ENCODE data around the gene LGI4. TPM values are rescaled to one million over a fixed set of nuclear protein-coding genes. Genes with fewer than 3 reads are reported as not detected.
A peak's percentile ranks its signal among the peaks of the same experiment; 100 is the strongest.
"Not testable (repeated sequence)": the region's sequence is repeated elsewhere in the genome, so short reads cannot be mapped to it uniquely, and the experiment has no call there.

The LGI4 gene
- total and polyA plus RNA-seq, 9 donors: 8.4 to 16.3 (median 11.3) TPM

GRCh38 chr19:35153129-35153522 is 18.3 kb upstream of the LGI4 start:
- H3K27ac ChIP-seq (ENCODE audit: low read length); H3K36me3 ChIP-seq (ENCODE audit: control insufficient read depth, insufficient read depth, low read length); H3K9me3 ChIP-seq (replicated peaks; ENCODE audit: control insufficient read depth, low read depth, low read length); H3K4me3 ChIP-seq (ENCODE audit: low read length); DNase-seq: not testable (repeated sequence)
- Histone ChIP-seq H3K4me1 (ENCODE audit: control insufficient read depth, insufficient read depth, low read length) (peaks cover 22% of the 10 kb centered on the region), H3K27me3 (ENCODE audit: control insufficient read depth, insufficient read depth, low read length) (peaks cover 63% of the 10 kb centered on the region)
- 59% methylated on average over 7 of the region's 10 CpGs for WGBS (ENCODE audit: insufficient coverage)

GRCh38 chr19:35151273-35152065 is 16.6 kb upstream of the LGI4 start:
- Histone ChIP-seq H3K4me3 (ENCODE audit: low read length) (no peak overlapping the region), H3K36me3 (ENCODE audit: control insufficient read depth, insufficient read depth, low read length) (no peaks in the 10 kb centered on the region), H3K27me3 (ENCODE audit: control insufficient read depth, insufficient read depth, low read length) (peaks cover 52% of the 10 kb centered on the region), H3K9me3 (replicated peaks; ENCODE audit: control insufficient read depth, low read depth, low read length) (no peaks in the 10 kb centered on the region), H3K27ac (ENCODE audit: low read length) (no peak overlapping the region), H3K4me1 (ENCODE audit: control insufficient read depth, insufficient read depth, low read length) (peaks cover 22% of the 10 kb centered on the region)
- DNase-seq: no peak
- WGBS (ENCODE audit: insufficient coverage): 82% methylated on average over 16 of the region's 20 CpGs

DNA sequence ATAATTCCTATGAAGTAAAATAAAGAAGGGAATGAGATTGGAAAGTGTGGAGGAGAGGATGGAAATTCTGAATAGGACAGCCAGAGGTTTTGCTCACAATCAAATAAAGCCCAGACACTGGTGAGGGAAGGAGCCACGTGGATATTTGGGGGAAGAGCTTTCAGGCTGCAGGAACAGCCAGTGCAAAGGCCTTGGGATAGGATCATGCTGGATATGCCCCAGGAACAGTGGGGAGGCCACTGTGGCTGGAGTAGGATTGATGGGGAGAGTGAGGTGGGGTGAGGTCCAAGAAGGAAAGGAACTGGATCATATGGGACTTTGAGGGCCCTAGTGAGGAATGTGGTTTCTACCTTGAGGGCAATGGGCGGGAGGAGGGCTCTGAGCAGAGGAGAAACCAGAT is 15.6 kb upstream of the LGI4 start:
- Histone ChIP-seq H3K27ac (ENCODE audit: low read length) (no peak overlapping the region), H3K4me3 (ENCODE audit: low read length) (no peak overlapping the region), H3K27me3 (ENCODE audit: control insufficient read depth, insufficient read depth, low read length) (peaks cover 41% of the 10 kb centered on the region), H3K36me3 (ENCODE audit: control insufficient read depth, insufficient read depth, low read length) (no peaks in the 10 kb centered on the region), H3K4me1 (ENCODE audit: control insufficient read depth, insufficient read depth, low read length) (peaks cover 17% of the 10 kb centered on the region), H3K9me3 (replicated peaks; ENCODE audit: control insufficient read depth, low read depth, low read length) (no peaks in the 10 kb centered on the region)
- DNase-seq: no peak
- WGBS (ENCODE audit: insufficient coverage): 65% methylated on average over 2 of the region's 2 CpGs

- no peaks in the 10 kb centered on the region for H3K9me3 ChIP-seq (replicated peaks; ENCODE audit: control insufficient read depth, low read depth, low read length)
- H3K4me1 ChIP-seq (ENCODE audit: control insufficient read depth, insufficient read depth, low read length): peaks cover 10% of the 10 kb centered on the region
- 38% methylated on average over 1 of the region's 3 CpGs for WGBS (ENCODE audit: insufficient coverage)
- H3K27me3 ChIP-seq (ENCODE audit: control insufficient read depth, insufficient read depth, low read length): peaks cover 38% of the 10 kb centered on the region
- H3K4me3 ChIP-seq (ENCODE audit: low read length): no peak overlapping the region
- no peak overlapping the region for H3K27ac ChIP-seq (ENCODE audit: low read length)
- DNase-seq: no peak
- no peaks in the 10 kb centered on the region for H3K36me3 ChIP-seq (ENCODE audit: control insufficient read depth, insufficient read depth, low read length)
These were observed 14.6 kb upstream of the LGI4 start for GRCh38 chr19:35149463-35149862.

DNA sequence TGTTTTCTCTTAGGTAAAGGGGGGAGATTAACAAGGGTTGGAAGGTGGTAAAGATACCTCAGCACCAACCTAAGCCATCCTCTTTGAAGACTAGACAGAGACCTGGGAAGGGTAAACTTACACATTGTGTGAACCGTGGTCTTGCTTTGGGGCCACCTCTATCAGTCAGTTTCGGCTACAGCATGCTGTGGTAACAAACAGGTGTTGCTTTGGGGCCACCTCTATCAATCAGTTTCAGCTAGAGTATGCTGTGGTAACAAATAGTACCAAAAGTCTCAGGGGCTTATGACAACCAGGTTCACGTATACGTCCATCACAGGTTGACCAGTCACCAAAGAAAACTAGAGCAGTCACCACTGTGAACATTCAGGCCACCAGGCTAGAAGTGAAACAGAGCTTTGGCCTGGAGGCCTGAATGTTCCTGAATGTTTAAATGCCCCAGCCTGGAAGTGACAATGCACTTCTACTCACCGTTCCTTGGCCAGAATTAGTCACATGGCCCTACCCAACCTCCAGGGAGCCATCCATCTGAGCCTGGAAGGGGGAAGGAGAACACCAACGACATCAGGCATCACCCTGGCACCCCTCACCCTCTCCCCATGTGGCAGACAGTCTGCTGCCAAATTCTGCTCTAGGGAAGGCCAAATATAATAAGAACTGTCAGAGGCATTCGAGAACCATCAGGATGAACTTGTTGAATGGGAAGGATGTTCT is 12.0 kb upstream of the LGI4 start:
- Histone ChIP-seq H3K4me3 (ENCODE audit: low read length) (no peak overlapping the region), H3K9me3 (replicated peaks; ENCODE audit: control insufficient read depth, low read depth, low read length) (no peaks in the 10 kb centered on the region), H3K36me3 (ENCODE audit: control insufficient read depth, insufficient read depth, low read length) (no peaks in the 10 kb centered on the region), H3K27me3 (ENCODE audit: control insufficient read depth, insufficient read depth, low read length) (peaks cover 38% of the 10 kb centered on the region), H3K27ac (ENCODE audit: low read length) (no peak overlapping the region), H3K4me1 (ENCODE audit: control insufficient read depth, insufficient read depth, low read length) (peaks cover 19% of the 10 kb centered on the region)
- 81% methylated on average over 4 of the region's 7 CpGs for WGBS (ENCODE audit: insufficient coverage)
- no peak for DNase-seq

DNA sequence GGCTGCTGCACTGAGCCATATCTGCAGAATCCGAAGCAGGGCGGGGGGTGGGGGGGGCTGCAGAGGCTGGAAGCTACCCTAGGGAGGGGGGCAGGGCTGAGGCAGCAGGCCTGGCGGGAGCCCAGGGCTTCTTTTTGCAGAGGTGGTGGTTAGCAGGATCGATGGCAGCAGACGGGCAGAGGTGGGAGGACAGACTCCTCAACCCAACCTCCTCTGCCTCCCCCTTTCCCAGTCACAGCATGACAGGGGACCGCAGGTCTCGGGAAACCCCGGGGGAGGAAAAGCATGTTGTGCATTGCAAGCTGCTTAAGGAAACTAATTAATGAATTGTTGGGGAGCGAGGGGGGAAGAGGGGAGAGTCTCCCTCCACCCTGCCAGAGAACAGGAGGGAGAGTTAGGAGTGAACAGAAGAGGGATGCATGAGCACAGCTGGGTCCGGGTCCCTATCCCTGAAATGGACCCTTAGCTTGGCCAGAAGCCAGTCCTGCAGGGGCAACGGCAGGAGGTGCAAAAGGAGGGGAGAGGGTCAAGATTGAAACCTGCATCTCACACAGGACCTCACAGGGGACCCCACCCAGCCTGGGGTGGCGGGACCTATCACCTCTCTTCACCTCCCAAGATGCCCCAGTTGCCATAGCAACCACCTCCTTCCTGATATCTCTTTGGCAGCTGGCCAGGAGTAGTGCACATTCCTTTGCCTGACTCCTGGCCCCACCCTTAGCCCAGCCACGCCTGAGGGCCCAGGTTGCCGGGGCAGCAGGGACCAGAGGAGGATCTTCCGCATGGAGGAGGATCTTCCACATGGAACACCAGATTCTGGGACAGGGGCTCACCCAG is 10.0 kb upstream of the LGI4 start:
- H3K4me1 ChIP-seq (ENCODE audit: control insufficient read depth, insufficient read depth, low read length): peaks cover 36% of the 10 kb centered on the region

DNA sequence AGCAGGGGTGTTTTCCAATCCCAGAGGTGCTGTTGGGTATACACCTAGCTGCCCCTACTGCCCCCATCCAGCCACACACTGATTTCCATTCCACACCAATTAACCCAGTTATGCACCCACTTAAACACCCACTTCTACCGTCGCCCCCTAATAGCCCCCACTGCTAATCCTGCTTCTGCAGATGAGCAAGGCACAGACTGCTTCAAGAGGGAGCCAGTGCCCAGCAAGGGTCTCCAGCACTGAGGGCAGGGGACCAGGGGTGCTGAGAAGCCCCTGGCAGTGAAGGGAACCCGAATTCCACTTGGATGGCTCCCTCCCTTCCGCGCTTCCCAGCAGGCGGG is 9.4 kb upstream of the LGI4 start:
- H3K4me1 ChIP-seq (ENCODE audit: control insufficient read depth, insufficient read depth, low read length): peaks cover 42% of the 10 kb centered on the region
- no peak overlapping the region for H3K4me3 ChIP-seq (ENCODE audit: low read length)
- no peak for DNase-seq
- H3K27ac ChIP-seq (ENCODE audit: low read length): no peak overlapping the region
- H3K36me3 ChIP-seq (ENCODE audit: control insufficient read depth, insufficient read depth, low read length): peaks cover 5% of the 10 kb centered on the region
- WGBS (ENCODE audit: insufficient coverage): 19% methylated on average over 2 of the region's 6 CpGs
- H3K27me3 ChIP-seq (ENCODE audit: control insufficient read depth, insufficient read depth, low read length): peaks cover 29% of the 10 kb centered on the region
- H3K9me3 ChIP-seq (replicated peaks; ENCODE audit: control insufficient read depth, low read depth, low read length): no peaks in the 10 kb centered on the region

More for the DNA sequence above, 10.0 kb upstream of the LGI4 start:
- Histone ChIP-seq H3K9me3 (replicated peaks; ENCODE audit: control insufficient read depth, low read depth, low read length) (no peaks in the 10 kb centered on the region), H3K27me3 (ENCODE audit: control insufficient read depth, insufficient read depth, low read length) (peaks cover 29% of the 10 kb centered on the region), H3K27ac (ENCODE audit: low read length) (no peak overlapping the region), H3K4me3 (ENCODE audit: low read length) (no peak overlapping the region), H3K36me3 (ENCODE audit: control insufficient read depth, insufficient read depth, low read length) (peaks cover 5% of the 10 kb centered on the region)
- 17% methylated on average over 2 of the region's 15 CpGs for WGBS (ENCODE audit: insufficient coverage)
- DNase-seq: peak; percentile 35

- H3K27ac ChIP-seq (ENCODE audit: low read length): no peak overlapping the region
- H3K4me1 ChIP-seq (ENCODE audit: control insufficient read depth, insufficient read depth, low read length): peaks cover 43% of the 10 kb centered on the region
- no peak overlapping the region for H3K4me3 ChIP-seq (ENCODE audit: low read length)
- H3K36me3 ChIP-seq (ENCODE audit: control insufficient read depth, insufficient read depth, low read length): peaks cover 5% of the 10 kb centered on the region
- no peaks in the 10 kb centered on the region for H3K9me3 ChIP-seq (replicated peaks; ENCODE audit: control insufficient read depth, low read depth, low read length)
- 39% methylated on average over 3 of the region's 3 CpGs for WGBS (ENCODE audit: insufficient coverage)
- no peak for DNase-seq
- H3K27me3 ChIP-seq (ENCODE audit: control insufficient read depth, insufficient read depth, low read length): peaks cover 29% of the 10 kb centered on the region
These were observed 9.0 kb upstream of the LGI4 start for GRCh38 chr19:35143818-35144217.

- H3K27me3 ChIP-seq (ENCODE audit: control insufficient read depth, insufficient read depth, low read length): peaks cover 29% of the 10 kb centered on the region
- H3K4me3 ChIP-seq (ENCODE audit: low read length): no peak within 1 kb of the TSS
- no peak within 1 kb of the TSS for H3K27ac ChIP-seq (ENCODE audit: low read length)
- peak; percentile 25 for DNase-seq
- 7% methylated on average over 16 of the region's 31 CpGs for WGBS (ENCODE audit: insufficient coverage)
- no peaks in the 10 kb centered on the region for H3K9me3 ChIP-seq (replicated peaks; ENCODE audit: control insufficient read depth, low read depth, low read length)
- H3K36me3 ChIP-seq (ENCODE audit: control insufficient read depth, insufficient read depth, low read length): peaks cover 5% of the 10 kb centered on the region
- H3K4me1 ChIP-seq (ENCODE audit: control insufficient read depth, insufficient read depth, low read length): peaks cover 45% of the 10 kb centered on the region
These were observed 8.4 kb upstream of the LGI4 start, which contains the start of gene FXYD7 for GRCh38 chr19:35143231-35143715. Gene FXYD7, plus strand, starts transcription at chr19:35143255. Its CDS starts 79 bp downstream, at chr19:35143334.

Measured in muscle of leg (tissue), 11 donors.